ENCODE measurements around the gene PTTG1.

DNA sequence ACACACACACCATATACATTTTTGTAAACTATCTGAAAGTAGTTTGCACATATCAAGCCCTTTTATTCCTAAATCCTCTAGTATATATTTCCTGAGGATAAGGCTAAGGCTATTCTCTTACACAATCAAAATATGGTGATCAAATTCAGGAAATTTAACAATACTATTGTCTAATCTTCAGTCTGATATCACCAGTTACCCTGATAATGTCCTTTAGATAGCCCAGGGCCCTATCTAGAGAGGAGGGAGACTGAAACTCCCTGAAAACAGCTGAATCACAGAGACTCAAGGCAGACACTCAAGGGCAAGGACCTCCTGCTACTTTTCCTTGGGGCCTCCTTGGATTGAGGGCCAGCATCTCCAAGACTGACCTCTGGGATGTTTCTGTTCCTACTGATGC is 30.4 kb downstream of the PTTG1 start:
- TF ChIP-seq, protein P1, sequence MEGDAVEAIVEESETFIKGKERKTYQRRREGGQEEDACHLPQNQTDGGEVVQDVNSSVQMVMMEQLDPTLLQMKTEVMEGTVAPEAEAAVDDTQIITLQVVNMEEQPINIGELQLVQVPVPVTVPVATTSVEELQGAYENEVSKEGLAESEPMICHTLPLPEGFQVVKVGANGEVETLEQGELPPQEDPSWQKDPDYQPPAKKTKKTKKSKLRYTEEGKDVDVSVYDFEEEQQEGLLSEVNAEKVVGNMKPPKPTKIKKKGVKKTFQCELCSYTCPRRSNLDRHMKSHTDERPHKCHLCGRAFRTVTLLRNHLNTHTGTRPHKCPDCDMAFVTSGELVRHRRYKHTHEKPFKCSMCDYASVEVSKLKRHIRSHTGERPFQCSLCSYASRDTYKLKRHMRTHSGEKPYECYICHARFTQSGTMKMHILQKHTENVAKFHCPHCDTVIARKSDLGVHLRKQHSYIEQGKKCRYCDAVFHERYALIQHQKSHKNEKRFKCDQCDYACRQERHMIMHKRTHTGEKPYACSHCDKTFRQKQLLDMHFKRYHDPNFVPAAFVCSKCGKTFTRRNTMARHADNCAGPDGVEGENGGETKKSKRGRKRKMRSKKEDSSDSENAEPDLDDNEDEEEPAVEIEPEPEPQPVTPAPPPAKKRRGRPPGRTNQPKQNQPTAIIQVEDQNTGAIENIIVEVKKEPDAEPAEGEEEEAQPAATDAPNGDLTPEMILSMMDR (IDR thresholded peaks at IDR 0.05), result no peak
- TF ChIP-seq EZH2 (IDR thresholded peaks at IDR 0.05; ENCODE audit: borderline replicate concordance, insufficient read depth, low read depth, low read length, poor library complexity, severe bottlenecking), result no peak

All from B cell (primary cell).